Measurements from ENCODE around the gene RASAL3. TPM values are rescaled to one million over a fixed set of nuclear protein-coding genes. Genes with fewer than 3 reads are reported as not detected.

RASAL3 gene
- total and polyA plus RNA-seq, 11 donors: 0.42 to 9.1 (median 0.99) TPM

DNA sequence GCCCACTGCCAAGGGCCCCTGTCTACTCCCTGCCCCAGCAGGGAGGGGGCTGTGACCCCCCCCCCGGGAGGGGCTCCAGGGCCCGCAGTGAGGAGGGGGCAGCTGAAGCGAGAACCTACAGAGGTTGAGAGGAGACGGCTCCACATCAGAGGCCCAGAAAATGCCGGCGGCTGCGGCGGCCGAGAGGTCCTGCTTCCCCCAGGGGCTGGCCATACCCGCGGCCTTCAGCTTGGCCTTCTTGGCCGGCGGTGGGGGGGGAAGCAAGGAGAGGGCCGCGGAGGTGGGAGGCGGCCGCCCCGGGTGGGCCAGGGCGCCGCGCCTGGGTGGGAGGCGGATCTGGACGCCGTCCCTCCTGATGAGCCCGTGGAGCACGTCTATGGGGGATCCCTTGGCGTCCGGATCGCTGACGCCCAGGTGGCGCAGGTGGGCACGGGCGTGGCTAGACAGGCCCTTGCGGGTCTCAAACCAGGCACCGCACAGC lies 36.3 kb downstream of the RASAL3 start:
- no peaks in the 10 kb centered on the region for H3K9me3 ChIP-seq
- TF ChIP-seq CTCF (IDR thresholded peaks at IDR 0.05) (no peak), POLR2A (IDR thresholded peaks at IDR 0.05) (no peak)
- no peaks in the 10 kb centered on the region for H3K27me3 ChIP-seq
- no peak overlapping the region for H3K4me3 ChIP-seq
- H3K27ac ChIP-seq: no peak overlapping the region
- H3K4me1 ChIP-seq: peaks cover 3 to 40% (median 26%) of the 10 kb centered on the region in 12 donors
- intact Hi-C loops (cut with DNase I): loop anchor here in 2 of 10 donors (10.0 kb wide), 1 partner anchor 127 kb away; no protein-coding TSS in a partner anchor
- 91 to 95% (median 94%) methylated on average over 33 to 35 of the region's 35 CpGs for WGBS, 4 donors
- ATAC-seq: no peak
- DNase-seq: peak in 2 of 5 donors; percentile 18 to 23
- peaks cover 0 to 63% (median 48%) of the 10 kb centered on the region in 9 donors for H3K36me3 ChIP-seq

DNA sequence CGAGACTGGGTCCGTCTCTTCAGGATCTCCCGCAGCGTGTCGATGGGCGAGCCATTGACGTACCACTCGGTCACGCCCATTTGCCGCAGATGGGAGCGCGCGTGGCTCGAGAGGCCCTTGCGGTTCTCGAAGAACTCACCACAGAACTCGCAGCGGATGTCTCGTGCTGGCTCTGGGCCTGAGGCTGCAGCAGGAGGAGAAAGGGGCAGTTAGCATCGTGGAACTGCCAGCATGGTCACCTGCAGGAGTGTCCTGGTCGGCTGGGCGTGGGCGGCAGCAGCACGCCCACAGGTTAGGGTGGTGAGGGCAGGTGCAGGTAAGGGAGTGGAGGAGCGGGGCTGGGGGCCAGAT lies 37.0 kb downstream of the RASAL3 start:
- no peak overlapping the region for H3K4me3 ChIP-seq
- TF ChIP-seq CTCF (IDR thresholded peaks at IDR 0.05): no peak
- no peak for TF ChIP-seq POLR2A (IDR thresholded peaks at IDR 0.05)
- WGBS, 4 donors: 95 to 98% (median 97%) methylated on average over 20 to 25 of the region's 25 CpGs
- ATAC-seq: no peak
- no peaks in the 10 kb centered on the region for H3K9me3 ChIP-seq
- DNase-seq: peak in 1 of 5 donors; percentile 24
- no peak overlapping the region for H3K27ac ChIP-seq
- no peaks in the 10 kb centered on the region for H3K27me3 ChIP-seq
- peaks cover 3 to 42% (median 30%) of the 10 kb centered on the region in 12 donors for H3K4me1 ChIP-seq
- H3K36me3 ChIP-seq: peaks cover 0 to 70% (median 55%) of the 10 kb centered on the region in 9 donors
- intact Hi-C loops (cut with DNase I): loop anchor here in 2 of 10 donors (10.0 kb wide), 1 partner anchor 127 kb away; no protein-coding TSS in a partner anchor

- ATAC-seq (no peak), DNase-seq (peak in 2 of 5 donors; percentile 20 to 24)
- Histone ChIP-seq H3K4me3 (no peak overlapping the region), H3K9me3 (no peaks in the 10 kb centered on the region), H3K36me3 (peaks cover 0 to 75% (median 56%) of the 10 kb centered on the region in 9 donors), H3K27ac (no peak overlapping the region), H3K27me3 (no peaks in the 10 kb centered on the region), H3K4me1 (peaks cover 3 to 46% (median 30%) of the 10 kb centered on the region in 12 donors)
- intact Hi-C loops (cut with DNase I): loop anchor here in 2 of 10 donors (10.0 kb wide), 1 partner anchor 128 kb away; no protein-coding TSS in a partner anchor
- 88 to 91% (median 90%) methylated on average over 15 to 16 of the region's 16 CpGs for WGBS, 4 donors
- TF ChIP-seq CTCF (IDR thresholded peaks at IDR 0.05): no peak
Observed at GRCh38 chr19:15426485-15427349, 37.6 kb downstream of the RASAL3 start.

- Histone ChIP-seq H3K27ac (no peak overlapping the region), H3K9me3 (no peaks in the 10 kb centered on the region), H3K36me3 (peaks cover 0 to 75% (median 56%) of the 10 kb centered on the region in 9 donors), H3K27me3 (no peaks in the 10 kb centered on the region), H3K4me3 (no peak overlapping the region), H3K4me1 (peaks cover 3 to 39% (median 18%) of the 10 kb centered on the region in 12 donors)
- TF ChIP-seq POLR2A (IDR thresholded peaks at IDR 0.05): no peak
- TF ChIP-seq CTCF (IDR thresholded peaks at IDR 0.05): no peak
- DNase-seq (peak in 1 of 5 donors; percentile 24), ATAC-seq (no peak)
- whole genome bisulfite sequencing, 4 donors: 91 to 95% (median 95%) methylated on average over 22 to 36 of the region's 36 CpGs
- intact Hi-C loops (cut with DNase I): loop anchor here in 2 of 10 donors (10.0 kb wide), 1 partner anchor 129 kb away; no protein-coding TSS in a partner anchor
Observed at GRCh38 chr19:15425321-15425950, 38.9 kb downstream of the RASAL3 start.

Measured in heart left ventricle (tissue), 16 donors.